ENCODE data around the gene KLHL30. TPM values are rescaled to one million over a fixed set of nuclear protein-coding genes. Genes with fewer than 3 reads are reported as not detected.

KLHL30 gene
- total RNA-seq, 1 donor from 2014 or later, result 58.4 TPM

- DNase-seq, result no peak
These were observed 49.4 kb downstream of the KLHL30 start for GRCh38 chr2:238187618-238188548.

DNA sequence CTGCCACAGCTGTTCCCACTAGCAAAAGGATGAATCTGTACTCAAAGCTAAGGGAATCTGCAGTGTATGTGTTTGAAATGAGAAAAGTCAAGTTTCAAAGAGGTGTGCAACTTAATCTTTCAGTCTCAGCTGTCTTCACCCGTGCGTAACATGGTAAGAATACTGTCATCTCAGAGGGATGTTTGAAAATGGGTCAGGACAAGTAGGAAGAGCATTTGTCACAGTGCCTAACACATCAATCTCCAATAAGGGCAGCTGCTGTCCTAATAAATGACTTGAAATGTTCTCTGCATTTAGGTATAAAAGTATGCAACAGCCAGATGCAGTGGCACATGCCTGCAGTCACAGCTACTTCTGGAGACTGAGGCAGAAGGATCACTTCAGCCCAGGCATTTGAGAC, 52.0 kb downstream of the KLHL30 start:
- DNase-seq, result no peak

Other genes starting within 250 kb of the KLHL30 start
- 69.6 TPM for gene UBE2F, start 171.7 kb upstream of the KLHL30 start, total RNA-seq
- gene SCLY, start 77.7 kb upstream of the KLHL30 start, total RNA-seq, result 21.2 TPM
- gene ESPNL, start 38.3 kb upstream of the KLHL30 start, total RNA-seq, result 1.0 TPM
- gene ERFE, start 20.3 kb downstream of the KLHL30 start, total RNA-seq, result 14.1 TPM
- gene ILKAP, start 65.0 kb downstream of the KLHL30 start, total RNA-seq, result 33.2 TPM
- 22.1 TPM for gene HES6, start 101.4 kb downstream of the KLHL30 start, total RNA-seq
- 15.3 TPM for gene PER2, start 149.9 kb downstream of the KLHL30 start, total RNA-seq
- 3.5 TPM for gene TRAF3IP1, start 181.8 kb downstream of the KLHL30 start, total RNA-seq